ENCODE results near the gene TEX11.
"Not testable (repeated sequence)": the region's sequence is repeated elsewhere in the genome, so short reads cannot be mapped to it uniquely, and the experiment has no call there.

DNA sequence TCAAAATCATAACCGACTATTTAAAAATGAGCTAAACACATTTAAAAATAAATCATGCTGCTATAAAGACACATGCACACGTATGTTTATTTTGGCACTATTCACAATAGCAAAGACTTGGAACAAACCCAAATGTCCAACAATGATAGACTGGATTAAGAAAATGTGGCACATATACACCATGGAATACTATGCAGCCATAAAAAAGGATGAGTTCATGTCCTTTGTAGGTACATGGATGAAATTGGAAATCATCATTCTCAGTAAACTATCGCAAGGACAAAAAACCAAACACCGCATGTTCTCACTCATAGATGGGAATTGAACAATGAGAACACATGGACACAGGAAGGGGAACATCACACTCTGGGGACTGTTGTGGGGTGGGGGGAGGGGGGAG is 251.0 kb downstream of the TEX11 start:
- TF ChIP-seq, protein P1, sequence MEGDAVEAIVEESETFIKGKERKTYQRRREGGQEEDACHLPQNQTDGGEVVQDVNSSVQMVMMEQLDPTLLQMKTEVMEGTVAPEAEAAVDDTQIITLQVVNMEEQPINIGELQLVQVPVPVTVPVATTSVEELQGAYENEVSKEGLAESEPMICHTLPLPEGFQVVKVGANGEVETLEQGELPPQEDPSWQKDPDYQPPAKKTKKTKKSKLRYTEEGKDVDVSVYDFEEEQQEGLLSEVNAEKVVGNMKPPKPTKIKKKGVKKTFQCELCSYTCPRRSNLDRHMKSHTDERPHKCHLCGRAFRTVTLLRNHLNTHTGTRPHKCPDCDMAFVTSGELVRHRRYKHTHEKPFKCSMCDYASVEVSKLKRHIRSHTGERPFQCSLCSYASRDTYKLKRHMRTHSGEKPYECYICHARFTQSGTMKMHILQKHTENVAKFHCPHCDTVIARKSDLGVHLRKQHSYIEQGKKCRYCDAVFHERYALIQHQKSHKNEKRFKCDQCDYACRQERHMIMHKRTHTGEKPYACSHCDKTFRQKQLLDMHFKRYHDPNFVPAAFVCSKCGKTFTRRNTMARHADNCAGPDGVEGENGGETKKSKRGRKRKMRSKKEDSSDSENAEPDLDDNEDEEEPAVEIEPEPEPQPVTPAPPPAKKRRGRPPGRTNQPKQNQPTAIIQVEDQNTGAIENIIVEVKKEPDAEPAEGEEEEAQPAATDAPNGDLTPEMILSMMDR (IDR thresholded peaks at IDR 0.05), result not testable (repeated sequence)
- not testable (repeated sequence) for TF ChIP-seq POLR2A, EP300 (IDR thresholded peaks at IDR 0.05)
